Femur (tissue), 1 donor: ENCODE measurements around the gene DOCK4.
"Not testable (repeated sequence)": the region's sequence is repeated elsewhere in the genome, so short reads cannot be mapped to it uniquely, and the experiment has no call there.

Experiments
- DNase-seq: peaks from one replicate; pipeline ENCODE4 v3.0.0-alpha.2; 2017

The DOCK4 gene, protein sequence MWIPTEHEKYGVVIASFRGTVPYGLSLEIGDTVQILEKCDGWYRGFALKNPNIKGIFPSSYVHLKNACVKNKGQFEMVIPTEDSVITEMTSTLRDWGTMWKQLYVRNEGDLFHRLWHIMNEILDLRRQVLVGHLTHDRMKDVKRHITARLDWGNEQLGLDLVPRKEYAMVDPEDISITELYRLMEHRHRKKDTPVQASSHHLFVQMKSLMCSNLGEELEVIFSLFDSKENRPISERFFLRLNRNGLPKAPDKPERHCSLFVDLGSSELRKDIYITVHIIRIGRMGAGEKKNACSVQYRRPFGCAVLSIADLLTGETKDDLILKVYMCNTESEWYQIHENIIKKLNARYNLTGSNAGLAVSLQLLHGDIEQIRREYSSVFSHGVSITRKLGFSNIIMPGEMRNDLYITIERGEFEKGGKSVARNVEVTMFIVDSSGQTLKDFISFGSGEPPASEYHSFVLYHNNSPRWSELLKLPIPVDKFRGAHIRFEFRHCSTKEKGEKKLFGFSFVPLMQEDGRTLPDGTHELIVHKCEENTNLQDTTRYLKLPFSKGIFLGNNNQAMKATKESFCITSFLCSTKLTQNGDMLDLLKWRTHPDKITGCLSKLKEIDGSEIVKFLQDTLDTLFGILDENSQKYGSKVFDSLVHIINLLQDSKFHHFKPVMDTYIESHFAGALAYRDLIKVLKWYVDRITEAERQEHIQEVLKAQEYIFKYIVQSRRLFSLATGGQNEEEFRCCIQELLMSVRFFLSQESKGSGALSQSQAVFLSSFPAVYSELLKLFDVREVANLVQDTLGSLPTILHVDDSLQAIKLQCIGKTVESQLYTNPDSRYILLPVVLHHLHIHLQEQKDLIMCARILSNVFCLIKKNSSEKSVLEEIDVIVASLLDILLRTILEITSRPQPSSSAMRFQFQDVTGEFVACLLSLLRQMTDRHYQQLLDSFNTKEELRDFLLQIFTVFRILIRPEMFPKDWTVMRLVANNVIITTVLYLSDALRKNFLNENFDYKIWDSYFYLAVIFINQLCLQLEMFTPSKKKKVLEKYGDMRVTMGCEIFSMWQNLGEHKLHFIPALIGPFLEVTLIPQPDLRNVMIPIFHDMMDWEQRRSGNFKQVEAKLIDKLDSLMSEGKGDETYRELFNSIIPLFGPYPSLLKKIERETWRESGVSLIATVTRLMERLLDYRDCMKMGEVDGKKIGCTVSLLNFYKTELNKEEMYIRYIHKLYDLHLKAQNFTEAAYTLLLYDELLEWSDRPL (N-terminal part only)

DNA sequence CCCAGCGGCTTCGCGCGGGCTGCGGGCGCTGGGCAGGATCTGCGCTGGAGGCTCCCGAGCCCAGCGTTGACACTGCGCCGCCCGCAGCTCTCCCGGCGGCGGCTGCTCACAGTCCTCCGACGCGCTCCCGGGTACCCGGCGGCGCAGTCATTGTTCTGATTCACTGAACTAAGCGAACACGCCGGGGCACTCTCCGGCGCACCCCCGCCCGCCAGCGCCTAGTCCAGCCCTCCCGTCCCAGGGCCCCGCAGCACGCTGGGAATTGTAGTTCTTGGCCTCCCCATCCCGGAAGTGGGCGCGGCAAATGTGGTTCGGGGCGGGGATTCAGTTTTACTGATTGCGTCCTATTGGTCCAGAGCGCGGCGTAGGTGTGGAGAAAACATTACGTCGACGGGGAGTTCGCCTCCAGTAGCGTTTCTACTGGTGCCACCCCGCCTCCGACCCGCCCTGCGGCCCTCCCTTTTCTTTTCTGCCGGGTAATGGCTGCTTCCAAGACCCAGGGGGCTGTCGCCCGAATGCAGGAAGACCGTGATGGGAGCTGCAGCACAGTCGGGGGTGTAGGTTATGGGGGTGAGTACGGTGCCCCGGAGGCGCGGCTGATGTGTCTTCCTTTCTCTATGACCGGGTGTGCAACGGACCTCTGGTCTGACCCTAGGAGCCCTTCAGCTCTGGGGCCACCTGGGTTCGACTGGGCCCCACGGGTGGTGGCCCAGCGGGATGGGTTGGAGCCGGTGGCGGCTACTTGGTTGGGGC lies at the start of gene DOCK4, which contains the start of gene ZNF277:
DOCK4 (minus strand) TSS at position 162 of the 753 bp plus-strand sequence. CDS start 261 bp downstream, outside the sequence.
ZNF277 (plus strand) TSS at position 458 of the 753 bp plus-strand sequence; CDS start at position 480, 22 bp downstream.
- peak; percentile 99 for DNase-seq

GRCh38 chr7:112255388-112255720 lies 49.2 kb upstream of the DOCK4 start:
- DNase-seq, result no peak

DNA sequence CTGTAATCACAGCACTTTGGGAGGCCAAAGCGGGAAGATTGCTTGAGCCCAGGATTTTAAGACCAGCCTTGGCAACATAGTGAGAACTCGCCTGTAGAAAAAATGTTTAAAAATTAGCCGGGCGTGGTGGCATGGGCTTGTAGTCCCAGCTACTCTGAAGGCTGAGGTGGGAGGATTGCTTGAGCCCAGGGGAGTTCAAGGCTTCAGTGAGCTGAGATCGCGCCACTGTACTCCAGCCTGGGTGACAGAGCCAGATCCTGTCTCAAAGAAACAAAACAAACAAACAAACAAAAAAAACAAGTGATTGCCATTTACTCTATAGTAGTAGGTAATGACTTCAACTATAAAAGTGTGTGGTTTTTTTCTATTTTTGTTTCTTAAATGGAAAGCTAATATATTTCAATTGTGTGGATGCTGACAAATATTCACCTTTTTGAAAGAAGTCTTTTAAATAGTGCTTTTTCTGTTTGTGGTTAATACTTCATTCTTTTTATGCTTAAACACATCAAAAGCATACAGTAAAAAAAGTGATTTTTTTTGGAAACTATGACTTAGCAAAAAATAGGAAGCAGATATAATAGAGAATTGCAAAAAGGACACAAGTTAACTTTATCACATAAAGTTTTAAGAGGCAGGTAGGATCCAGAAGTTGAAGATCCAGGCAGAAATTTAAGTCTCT lies 48.6 kb upstream of the DOCK4 start:
- DNase-seq, result no peak

DNA sequence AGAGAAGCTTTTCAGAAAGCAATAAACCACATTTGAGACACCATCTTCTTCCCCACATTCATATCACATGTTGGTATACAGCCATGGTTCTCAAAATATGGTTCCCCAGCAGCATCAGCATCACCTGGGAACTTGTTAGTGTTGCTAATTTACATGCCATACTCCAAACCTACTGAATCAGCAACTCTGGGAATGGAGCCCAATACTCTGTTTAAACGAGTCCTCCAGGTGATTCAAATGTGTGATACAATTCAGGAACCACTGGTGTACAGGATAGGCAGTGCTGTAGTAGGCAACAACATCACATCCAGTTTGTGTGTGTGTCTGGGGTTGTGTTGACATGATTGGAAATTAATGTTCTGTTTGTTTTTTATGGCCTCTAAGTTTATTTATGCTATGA lies 48.0 kb upstream of the DOCK4 start:
- DNase-seq, result no peak

GRCh38 chr7:112252691-112253090 lies 46.5 kb upstream of the DOCK4 start:
- DNase-seq, result no peak

- DNase-seq, result no peak
These were observed 45.9 kb upstream of the DOCK4 start for GRCh38 chr7:112252141-112252540.

- not testable (repeated sequence) for DNase-seq
These were observed 43.8 kb upstream of the DOCK4 start for GRCh38 chr7:112249967-112250366.

GRCh38 chr7:112248598-112248997 lies 42.4 kb upstream of the DOCK4 start:
- DNase-seq, result no peak

DNA sequence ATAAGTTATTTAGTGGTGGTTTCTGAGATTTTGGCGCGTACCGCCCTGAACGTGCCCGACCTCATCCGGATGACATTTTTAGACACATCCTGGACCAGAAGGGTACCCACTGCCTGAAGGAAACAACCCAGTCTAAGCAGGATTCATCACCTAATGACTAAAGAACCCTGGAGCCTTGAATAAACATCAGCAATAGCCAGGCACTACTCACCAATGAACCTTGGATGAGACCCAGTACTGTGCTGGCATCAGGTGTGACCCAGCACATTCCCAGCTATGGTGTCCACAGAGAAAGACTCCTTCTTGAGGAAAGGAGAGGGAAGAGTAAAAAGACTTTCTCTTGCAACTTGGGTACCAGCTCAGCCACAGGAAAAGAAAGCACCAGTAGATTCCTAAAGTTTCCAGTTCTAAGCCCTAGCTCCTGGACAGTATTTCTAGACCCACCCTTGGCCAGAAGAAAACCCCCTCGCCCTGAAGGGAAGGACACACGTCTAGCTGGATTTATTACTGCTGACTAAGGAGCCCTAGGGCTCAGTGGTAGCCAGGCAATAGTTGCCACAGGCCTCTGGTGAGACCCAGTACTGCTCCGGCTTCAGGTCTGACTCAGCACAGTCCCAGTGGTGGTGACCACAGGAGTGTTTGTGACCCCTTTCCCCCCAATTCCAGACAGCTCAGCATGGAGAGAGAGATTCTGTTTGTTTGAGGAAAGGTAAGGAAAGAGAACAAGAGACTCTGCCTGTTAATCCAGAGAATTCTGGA lies 32.8 kb upstream of the DOCK4 start:
- no peak for DNase-seq

DNA sequence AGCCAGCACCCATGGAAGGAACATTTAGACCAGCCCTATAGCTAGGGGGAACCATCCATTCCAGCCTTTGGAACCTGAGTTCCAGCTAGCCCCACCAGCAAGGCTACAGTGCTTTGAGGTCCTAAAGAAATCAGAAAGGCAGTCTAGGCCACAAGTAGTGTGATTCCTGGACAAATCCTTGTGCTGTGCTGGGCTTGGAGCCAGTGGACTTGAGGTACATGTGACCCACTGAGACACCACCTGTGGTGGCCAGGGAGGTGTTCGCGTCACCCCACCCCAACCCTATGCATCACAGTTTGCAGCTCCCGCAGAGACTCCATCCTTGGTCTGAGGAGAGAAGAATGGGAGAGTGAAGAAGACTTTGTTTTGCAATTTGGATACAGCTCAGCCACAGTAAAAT lies 32.1 kb upstream of the DOCK4 start:
- no peak for DNase-seq

- no peak for DNase-seq
These were observed 30.4 kb upstream of the DOCK4 start for GRCh38 chr7:112236597-112236996.

GRCh38 chr7:112234147-112234546 lies 27.9 kb upstream of the DOCK4 start:
- DNase-seq, result no peak

- DNase-seq, result no peak
These were observed 27.0 kb upstream of the DOCK4 start for GRCh38 chr7:112233048-112233697.

GRCh38 chr7:112232212-112232978 lies 26.2 kb upstream of the DOCK4 start:
- DNase-seq, result no peak

DNA sequence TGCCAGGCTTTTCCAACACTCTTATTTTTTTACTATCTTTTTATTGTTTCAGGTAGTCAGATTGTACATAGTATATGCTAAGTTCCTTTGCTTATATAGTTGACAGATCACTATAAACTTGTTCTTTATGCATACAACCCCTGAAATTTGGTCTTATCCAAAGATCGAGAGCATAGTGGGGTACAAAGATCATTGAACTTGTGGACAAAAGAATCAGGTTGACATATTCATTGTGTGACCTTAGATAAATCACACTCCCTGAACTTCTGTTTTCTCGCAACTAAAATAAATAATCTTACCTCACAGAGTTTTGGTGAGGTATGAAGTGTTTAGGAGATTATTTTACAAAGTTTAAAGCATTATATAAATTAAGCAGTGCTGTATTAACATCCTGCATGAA lies 22.4 kb upstream of the DOCK4 start:
- no peak for DNase-seq

GRCh38 chr7:112226701-112227276 lies 20.6 kb upstream of the DOCK4 start:
- no peak for DNase-seq

DNA sequence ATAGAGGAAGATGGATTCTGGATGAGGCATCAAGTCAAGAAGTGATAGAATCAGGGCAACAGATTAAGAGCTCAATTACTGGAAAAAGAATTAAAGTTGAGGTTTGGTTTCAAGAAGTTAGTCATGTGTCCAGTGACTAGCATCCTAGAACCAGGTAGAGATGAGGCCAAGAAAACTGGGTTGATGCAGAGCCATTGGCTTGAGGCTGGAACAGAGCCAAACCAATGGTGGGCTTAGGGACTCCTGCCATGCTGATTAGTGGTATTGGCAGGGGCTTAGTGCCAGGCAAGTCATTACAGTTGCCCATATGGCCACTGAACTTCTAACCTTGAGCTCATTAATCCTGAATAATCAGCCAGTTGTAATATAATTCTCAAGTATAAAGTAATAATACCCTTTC lies 18.8 kb upstream of the DOCK4 start:
- no peak for DNase-seq

- no peak for DNase-seq
These were observed 18.0 kb upstream of the DOCK4 start for GRCh38 chr7:112224186-112224585.

- no peak for DNase-seq
These were observed 17.1 kb upstream of the DOCK4 start for GRCh38 chr7:112223310-112223709.
